ENCODE measurements around the gene ADGRB2. TPM values are rescaled to one million over a fixed set of nuclear protein-coding genes. Genes with fewer than 3 reads are reported as not detected.

The ADGRB2 gene
- total RNA-seq, 2 experiments from 2014 or later, result 0.54 to 0.56 TPM

GRCh38 chr1:31731049-31731565, 33.0 kb downstream of the ADGRB2 start:
- Mint-ChIP-seq H3K36me3 (ENCODE audit: low read depth) (no peaks in the 10 kb centered on the region), H3K27ac (no peak overlapping the region), H3K27me3 (no peaks in the 10 kb centered on the region), H3K4me1 (ENCODE audit: low read depth) (no peaks in the 10 kb centered on the region), H3K4me3 (no peak overlapping the region), H3K9me3 (no peaks in the 10 kb centered on the region)
- TF ChIP-seq CTCF (IDR thresholded peaks at IDR 0.05), result no peak
- ChIA-PET POLR2A (interaction anchor here (0.9 kb wide), 1 partner anchor 86 kb away, joined by 3 read pairs; the partner anchor contains the start of gene PEF1), CTCF (interaction anchor here (0.7 kb wide), 1 partner anchor 15 kb away, joined by 3 read pairs; no protein-coding TSS in a partner anchor)
- DNase-seq (no peak), ATAC-seq (no peak)
- intact Hi-C loops (cut with micrococcal nuclease), result no loop called here

- no peak for ATAC-seq
- no peak overlapping the region for H3K4me3 Mint-ChIP-seq
- CTCF ChIA-PET, result interaction anchor here (0.7 kb wide), 1 partner anchor 15 kb away, joined by 3 read pairs; no protein-coding TSS in a partner anchor
- H3K4me1 Mint-ChIP-seq (ENCODE audit: low read depth), result no peaks in the 10 kb centered on the region
- no peaks in the 10 kb centered on the region for H3K27me3 Mint-ChIP-seq
- no peaks in the 10 kb centered on the region for H3K36me3 Mint-ChIP-seq (ENCODE audit: low read depth)
- intact Hi-C loops (cut with micrococcal nuclease), result no loop called here
- H3K27ac Mint-ChIP-seq, result no peak overlapping the region
- POLR2A ChIA-PET, result no interaction called here
- no peak for DNase-seq
- TF ChIP-seq CTCF (IDR thresholded peaks at IDR 0.05), result no peak
- H3K9me3 Mint-ChIP-seq, result no peaks in the 10 kb centered on the region
Observed at GRCh38 chr1:31730336-31731048, 33.6 kb downstream of the ADGRB2 start.

DNA sequence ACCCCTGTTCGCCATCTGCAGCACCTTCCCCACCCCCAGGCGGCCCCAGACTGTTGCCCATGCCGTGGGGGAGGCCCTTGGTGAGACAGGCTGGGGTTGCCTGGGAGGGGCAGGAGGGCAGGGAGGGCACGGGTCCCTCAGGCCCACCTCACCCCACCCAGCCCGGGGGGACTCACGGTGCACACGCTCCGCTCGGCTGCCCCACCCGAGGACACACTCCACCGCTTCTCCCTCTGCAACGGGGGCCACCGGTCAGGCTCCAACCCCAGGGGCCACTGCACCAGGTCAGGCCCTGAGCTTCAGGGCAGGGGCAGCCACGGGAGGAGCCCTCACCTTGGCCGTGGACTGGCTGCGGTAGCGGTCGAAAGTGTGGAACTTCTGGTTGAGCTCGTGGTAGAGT, 36.3 kb downstream of the ADGRB2 start:
- ATAC-seq, result no peak
- Mint-ChIP-seq H3K36me3 (ENCODE audit: low read depth) (no peaks in the 10 kb centered on the region), H3K27ac (no peak overlapping the region), H3K9me3 (no peaks in the 10 kb centered on the region), H3K4me1 (ENCODE audit: low read depth) (no peaks in the 10 kb centered on the region), H3K4me3 (no peak overlapping the region), H3K27me3 (no peaks in the 10 kb centered on the region)
- CTCF ChIA-PET, result interaction anchor here (0.7 to 1.2 kb wide), 2 partner anchors 14 to 18 kb away, joined by 3 to 4 read pairs; no protein-coding TSS in a partner anchor
- intact Hi-C loops (cut with micrococcal nuclease), result loop anchor here (10.0 kb wide), 1 partner anchor 57 kb away; no protein-coding TSS in a partner anchor
- no peak for TF ChIP-seq CTCF (IDR thresholded peaks at IDR 0.05)
- DNase-seq, result no peak
- POLR2A ChIA-PET, result interaction anchor here (0.6 to 1.1 kb wide), 2 partner anchors 80 to 116 kb away, joined by 3 read pairs; no protein-coding TSS in a partner anchor

GRCh38 chr1:31727195-31727594, 36.9 kb downstream of the ADGRB2 start:
- H3K27ac Mint-ChIP-seq, result no peak overlapping the region
- ATAC-seq (no peak), DNase-seq (no peak)
- H3K36me3 Mint-ChIP-seq (ENCODE audit: low read depth), result no peaks in the 10 kb centered on the region
- ChIA-PET POLR2A (no interaction called here), CTCF (interaction anchor here (1.2 kb wide), 1 partner anchor 19 kb away, joined by 4 read pairs; no protein-coding TSS in a partner anchor)
- peaks cover 2% of the 10 kb centered on the region for H3K27me3 Mint-ChIP-seq
- H3K9me3 Mint-ChIP-seq, result no peaks in the 10 kb centered on the region
- intact Hi-C loops (cut with micrococcal nuclease), result loop anchor here (10.0 kb wide), 1 partner anchor 58 kb away; no protein-coding TSS in a partner anchor
- no peak for TF ChIP-seq CTCF (IDR thresholded peaks at IDR 0.05)
- H3K4me3 Mint-ChIP-seq, result no peak overlapping the region
- H3K4me1 Mint-ChIP-seq (ENCODE audit: low read depth), result no peaks in the 10 kb centered on the region

- ATAC-seq, result no peak
- peaks cover 2% of the 10 kb centered on the region for H3K27me3 Mint-ChIP-seq
- TF ChIP-seq CTCF (IDR thresholded peaks at IDR 0.05), result no peak
- DNase-seq, result no peak
- H3K27ac Mint-ChIP-seq, result no peak overlapping the region
- H3K4me3 Mint-ChIP-seq, result no peak overlapping the region
- intact Hi-C loops (cut with micrococcal nuclease), result loop anchor here (10.0 kb wide), 1 partner anchor 58 kb away; no protein-coding TSS in a partner anchor
- no peaks in the 10 kb centered on the region for H3K36me3 Mint-ChIP-seq (ENCODE audit: low read depth)
- H3K9me3 Mint-ChIP-seq, result no peaks in the 10 kb centered on the region
- H3K4me1 Mint-ChIP-seq (ENCODE audit: low read depth), result no peaks in the 10 kb centered on the region
- CTCF ChIA-PET, result interaction anchor here (2.7 kb wide), 1 partner anchor 11 kb away, joined by 9 read pairs; no protein-coding TSS in a partner anchor
- POLR2A ChIA-PET, result no interaction called here
Observed at GRCh38 chr1:31726715-31727114, 37.4 kb downstream of the ADGRB2 start.
